Measurements from ENCODE around the gene PES1. TPM values are rescaled to one million over a fixed set of nuclear protein-coding genes. Genes with fewer than 3 reads are reported as not detected.

Gene PES1
- total RNA-seq, 4 donors from 2014 or later = 46.7 to 59.9 (median 53.1) TPM

- Histone ChIP-seq H3K9me3 (no peaks in the 10 kb centered on the region), H3K4me3 (no peak overlapping the region), H3K27ac (no peak overlapping the region), H3K4me1 (peaks cover 24% of the 10 kb centered on the region), H3K27me3 (no peaks in the 10 kb centered on the region), H3K36me3 (peaks cover 35% of the 10 kb centered on the region)
- 95% methylated on average over 7 of the region's 8 CpGs for WGBS
- no peak for TF ChIP-seq POLR2A (IDR thresholded peaks at IDR 0.05)
- DNase-seq (ENCODE audit: low spot score in 2 of 2) = no peak
Measured at GRCh38 chr22:30612789-30613188, 21.1 kb upstream of the PES1 start.

- DNase-seq (ENCODE audit: low spot score in 2 of 2) = no peak
- TF ChIP-seq POLR2A (IDR thresholded peaks at IDR 0.05) (no peak), POLR2AphosphoS5 (IDR thresholded peaks at IDR 0.05) (no peak), CTCF (IDR thresholded peaks at IDR 0.05) (no peak), EP300 (IDR thresholded peaks at IDR 0.05) (no peak)
- Histone ChIP-seq H3K4me1 (peaks cover 39% of the 10 kb centered on the region), H3K9me3 (no peaks in the 10 kb centered on the region), H3K36me3 (peaks cover 27% of the 10 kb centered on the region), H3K27me3 (no peaks in the 10 kb centered on the region), H3K27ac (no peak overlapping the region), H3K4me3 (no peak overlapping the region)
- 91% methylated on average over 3 of the region's 3 CpGs for WGBS
Measured at GRCh38 chr22:30611197-30611596, 19.5 kb upstream of the PES1 start.

- Histone ChIP-seq H3K9me3 (no peaks in the 10 kb centered on the region), H3K27me3 (no peaks in the 10 kb centered on the region), H3K36me3 (peaks cover 25% of the 10 kb centered on the region), H3K4me3 (no peak overlapping the region), H3K4me1 (peaks cover 48% of the 10 kb centered on the region), H3K27ac (no peak overlapping the region)
- TF ChIP-seq EP300 (IDR thresholded peaks at IDR 0.05) (no peak), POLR2AphosphoS5 (IDR thresholded peaks at IDR 0.05) (no peak), CTCF (IDR thresholded peaks at IDR 0.05) (no peak), POLR2A (IDR thresholded peaks at IDR 0.05) (no peak)
- DNase-seq (ENCODE audit: low spot score in 2 of 2) = no peak
- WGBS = 81% methylated on average over 6 of the region's 7 CpGs
Measured at GRCh38 chr22:30610299-30610698, 18.6 kb upstream of the PES1 start.

GRCh38 chr22:30609260-30610185, 17.8 kb upstream of the PES1 start:
- Histone ChIP-seq H3K4me1 (peaks cover 48% of the 10 kb centered on the region), H3K9me3 (no peaks in the 10 kb centered on the region), H3K27me3 (no peaks in the 10 kb centered on the region), H3K4me3 (peak overlapping the region; percentile 8), H3K36me3 (peaks cover 21% of the 10 kb centered on the region), H3K27ac (peak overlapping the region; percentile 32)
- 53% methylated on average over 17 of the region's 17 CpGs for WGBS
- no peak for DNase-seq (ENCODE audit: low spot score in 2 of 2)
- TF ChIP-seq EP300 (IDR thresholded peaks at IDR 0.05) (no peak), POLR2A (IDR thresholded peaks at IDR 0.05) (no peak), POLR2AphosphoS5 (IDR thresholded peaks at IDR 0.05) (no peak), CTCF (IDR thresholded peaks at IDR 0.05) (no peak)

- H3K36me3 ChIP-seq = peaks cover 9% of the 10 kb centered on the region
- no peak for DNase-seq (ENCODE audit: low spot score in 2 of 2)
- 88% methylated on average over 7 of the region's 7 CpGs for whole genome bisulfite sequencing
- peaks cover 48% of the 10 kb centered on the region for H3K4me1 ChIP-seq
- H3K27me3 ChIP-seq = no peaks in the 10 kb centered on the region
- H3K27ac ChIP-seq = peak overlapping the region; percentile 75
- H3K4me3 ChIP-seq = peak overlapping the region; percentile 73
- no peaks in the 10 kb centered on the region for H3K9me3 ChIP-seq
- TF ChIP-seq CTCF (IDR thresholded peaks at IDR 0.05) = no peak
- no peak for TF ChIP-seq POLR2AphosphoS5 (IDR thresholded peaks at IDR 0.05)
- no peak for TF ChIP-seq EP300 (IDR thresholded peaks at IDR 0.05)
- no peak for TF ChIP-seq POLR2A (IDR thresholded peaks at IDR 0.05)
Measured at GRCh38 chr22:30607939-30608338, 16.2 kb upstream of the PES1 start.
